ENCODE measurements around the gene ST8SIA5.
"Not testable (repeated sequence)": the region's sequence is repeated elsewhere in the genome, so short reads cannot be mapped to it uniquely, and the experiment has no call there.

The ST8SIA5 gene, protein sequence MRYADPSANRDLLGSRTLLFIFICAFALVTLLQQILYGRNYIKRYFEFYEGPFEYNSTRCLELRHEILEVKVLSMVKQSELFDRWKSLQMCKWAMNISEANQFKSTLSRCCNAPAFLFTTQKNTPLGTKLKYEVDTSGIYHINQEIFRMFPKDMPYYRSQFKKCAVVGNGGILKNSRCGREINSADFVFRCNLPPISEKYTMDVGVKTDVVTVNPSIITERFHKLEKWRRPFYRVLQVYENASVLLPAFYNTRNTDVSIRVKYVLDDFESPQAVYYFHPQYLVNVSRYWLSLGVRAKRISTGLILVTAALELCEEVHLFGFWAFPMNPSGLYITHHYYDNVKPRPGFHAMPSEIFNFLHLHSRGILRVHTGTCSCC

DNA sequence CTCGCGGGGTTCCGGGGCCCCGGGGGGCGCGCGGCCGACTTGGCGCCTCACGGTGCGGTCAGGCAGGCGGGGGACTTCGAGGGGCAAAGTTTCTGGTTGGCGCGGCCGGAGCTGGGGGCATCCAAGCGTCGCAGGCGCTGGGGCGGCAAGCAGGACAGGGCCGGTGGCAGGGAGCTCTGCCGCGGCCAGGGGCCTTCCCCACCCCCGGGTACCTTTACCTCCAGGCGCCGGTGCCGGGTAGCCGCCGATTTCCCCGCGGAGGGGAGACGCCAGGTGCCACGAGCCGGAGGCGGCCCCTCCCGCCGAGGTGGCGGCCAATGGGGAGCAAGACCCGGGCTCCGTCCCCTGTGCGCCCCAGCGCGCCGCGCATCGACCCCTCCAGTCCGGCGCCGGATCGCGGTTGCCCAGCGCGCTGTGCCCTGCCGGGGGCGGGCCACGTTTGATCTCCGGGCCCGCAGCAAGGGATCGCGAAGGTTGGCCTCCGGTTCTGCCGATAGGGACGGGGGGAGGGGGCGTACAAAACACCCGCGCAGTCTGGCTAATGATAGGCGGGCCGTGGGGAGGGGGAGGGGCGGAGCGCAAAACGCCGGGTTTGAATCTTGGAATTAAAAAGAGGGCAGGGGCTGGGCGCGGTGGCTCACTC lies at the start of gene ST8SIA5:
Gene ST8SIA5, minus strand, starts transcription at position 495 of the 643 bp plus-strand sequence. CDS start 545 bp downstream, outside the sequence.
- DNase-seq (ENCODE audit: low read depth in 2 of 3, low spot score in 2 of 3) = no peak

DNA sequence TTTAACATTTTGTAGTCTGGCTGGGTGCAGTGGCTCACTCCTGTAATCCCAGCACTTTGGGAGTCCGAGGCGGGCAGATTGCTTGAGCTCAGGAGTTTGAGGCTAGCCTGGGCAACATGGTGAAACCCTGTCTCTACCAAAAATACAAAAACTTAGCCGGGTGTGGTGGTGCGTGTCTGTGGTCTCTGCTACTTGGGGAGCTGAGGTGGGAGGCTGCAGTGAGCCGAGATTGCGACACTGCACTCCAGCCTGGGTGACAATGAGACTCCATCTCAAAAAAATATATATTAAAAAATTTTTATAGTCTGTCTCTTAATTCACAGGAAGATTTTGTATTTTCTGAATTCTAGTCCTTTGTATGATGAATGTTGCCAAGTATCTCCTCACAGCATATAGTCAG lies 39.1 kb upstream of the ST8SIA5 start:
- not testable (repeated sequence) for DNase-seq (ENCODE audit: low read depth in 2 of 3, low spot score in 2 of 3)

DNA sequence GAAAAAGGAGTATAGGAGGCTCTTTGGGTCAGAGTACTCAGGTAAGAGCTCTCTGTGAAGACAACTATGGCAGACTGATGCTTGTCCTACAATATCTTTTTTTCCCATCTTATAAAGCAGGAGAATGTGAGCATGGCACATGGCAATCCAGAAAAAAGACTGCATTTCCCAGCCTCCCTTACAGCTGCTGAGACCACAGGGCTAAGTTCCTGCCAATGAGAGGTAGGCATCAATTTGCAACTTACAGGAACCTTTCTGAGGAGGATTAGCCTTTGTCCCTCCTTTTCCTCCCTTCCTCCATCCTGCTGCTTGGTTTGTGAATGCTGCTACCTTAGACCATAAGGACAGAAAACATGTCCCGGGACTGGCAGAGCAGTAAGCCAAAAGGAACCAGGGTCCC lies 37.8 kb upstream of the ST8SIA5 start:
- DNase-seq (ENCODE audit: low read depth in 2 of 3, low spot score in 2 of 3) = no peak

DNA sequence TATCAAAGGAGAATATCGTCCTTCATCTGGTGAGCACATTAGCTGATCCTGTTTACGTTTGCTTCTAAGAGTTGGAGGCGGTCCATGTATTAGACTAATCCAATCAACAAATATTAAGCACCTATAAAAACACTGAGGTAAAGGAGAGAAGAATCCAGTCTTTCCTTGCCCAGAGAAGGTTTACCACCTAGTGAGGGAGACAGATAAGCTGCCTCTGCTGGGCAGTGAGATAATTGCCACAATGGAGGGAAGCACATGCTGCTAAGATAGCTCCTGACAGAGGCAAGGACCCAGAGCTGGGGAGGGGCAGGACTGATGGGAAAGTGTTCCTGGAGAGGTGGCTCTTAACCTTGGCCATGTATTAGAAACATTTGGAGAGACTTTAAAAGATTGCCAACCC lies 36.7 kb upstream of the ST8SIA5 start:
- no peak for DNase-seq (ENCODE audit: low read depth in 2 of 3, low spot score in 2 of 3)

DNA sequence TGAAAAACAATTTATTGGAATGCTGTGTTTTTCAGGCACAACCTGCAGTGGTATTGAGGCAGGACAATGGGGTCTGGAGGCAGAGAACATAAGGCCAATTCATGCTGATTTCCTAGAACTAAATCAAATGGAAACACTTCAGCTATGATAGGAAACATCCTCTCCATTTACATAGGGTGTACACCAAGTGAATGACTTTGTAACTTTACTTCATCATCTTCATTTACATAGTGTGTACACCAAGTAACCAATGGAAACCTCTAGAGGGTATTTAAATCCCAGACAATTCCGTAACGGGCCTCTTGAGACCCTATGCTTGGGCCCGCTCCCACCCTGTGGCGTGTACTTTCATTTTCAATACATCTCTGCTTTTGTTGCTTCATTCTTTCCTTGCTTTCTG lies 32.2 kb upstream of the ST8SIA5 start:
- no peak for DNase-seq (ENCODE audit: low read depth in 2 of 3, low spot score in 2 of 3)

DNA sequence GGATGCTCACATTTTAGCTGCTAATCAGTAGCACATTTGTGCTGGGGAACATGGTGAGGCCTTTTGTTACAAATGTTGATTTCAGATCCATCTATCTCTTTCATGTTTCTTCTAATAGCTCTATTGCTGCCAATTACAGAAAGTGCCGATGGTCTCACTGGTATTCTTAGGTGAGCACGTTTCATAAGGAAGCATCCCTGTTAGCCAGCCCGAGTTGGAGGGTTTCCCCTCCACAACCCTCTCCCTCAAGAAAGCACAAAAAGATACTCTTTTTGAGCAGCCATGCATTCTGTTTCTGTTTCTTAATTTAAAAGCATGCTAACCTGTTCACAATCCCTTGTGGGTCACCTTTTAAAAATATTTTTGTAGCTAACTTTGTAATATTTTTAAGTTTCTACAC lies 30.8 kb upstream of the ST8SIA5 start:
- no peak for DNase-seq (ENCODE audit: low read depth in 2 of 3, low spot score in 2 of 3)

DNA sequence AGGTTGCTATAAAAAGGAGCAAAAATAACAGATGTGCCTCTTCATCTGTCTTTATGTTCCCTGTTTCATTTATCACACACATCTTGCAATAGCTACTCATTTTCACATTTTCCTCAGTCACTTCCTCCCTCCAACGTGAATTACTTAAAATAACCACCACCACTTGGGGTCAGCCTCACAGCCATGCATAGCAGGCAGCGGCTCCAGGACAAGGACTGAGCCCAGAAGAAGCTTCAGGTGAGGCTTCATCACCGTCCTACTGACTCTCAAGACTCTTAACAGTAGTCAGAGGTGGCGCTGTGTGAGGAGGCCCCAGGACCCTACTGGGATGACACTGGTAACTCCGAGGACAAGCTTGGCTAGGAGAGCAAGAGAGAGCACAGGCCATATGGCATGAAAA lies 15.5 kb upstream of the ST8SIA5 start:
- no peak for DNase-seq (ENCODE audit: low read depth in 2 of 3, low spot score in 2 of 3)

DNA sequence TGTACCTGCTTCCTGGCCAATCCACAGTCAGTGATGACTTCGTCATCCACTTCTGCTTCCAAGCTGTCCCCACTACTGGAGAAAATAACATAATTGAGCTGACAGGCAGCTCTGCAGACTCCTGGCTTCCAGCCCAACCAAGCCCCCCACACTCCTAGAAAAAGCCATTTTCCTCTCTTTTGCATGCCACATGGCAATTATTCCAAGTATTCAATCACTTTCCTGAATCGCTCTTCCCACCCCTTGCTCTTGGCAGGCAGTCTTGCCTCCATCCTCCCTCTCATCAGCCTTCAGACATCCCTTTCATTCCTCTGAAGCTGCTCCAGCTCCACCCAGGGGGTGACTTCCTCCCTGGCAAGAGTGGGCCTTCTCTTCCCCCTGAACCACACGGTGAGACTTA lies 14.3 kb upstream of the ST8SIA5 start:
- DNase-seq (ENCODE audit: low read depth in 2 of 3, low spot score in 2 of 3) = no peak

DNA sequence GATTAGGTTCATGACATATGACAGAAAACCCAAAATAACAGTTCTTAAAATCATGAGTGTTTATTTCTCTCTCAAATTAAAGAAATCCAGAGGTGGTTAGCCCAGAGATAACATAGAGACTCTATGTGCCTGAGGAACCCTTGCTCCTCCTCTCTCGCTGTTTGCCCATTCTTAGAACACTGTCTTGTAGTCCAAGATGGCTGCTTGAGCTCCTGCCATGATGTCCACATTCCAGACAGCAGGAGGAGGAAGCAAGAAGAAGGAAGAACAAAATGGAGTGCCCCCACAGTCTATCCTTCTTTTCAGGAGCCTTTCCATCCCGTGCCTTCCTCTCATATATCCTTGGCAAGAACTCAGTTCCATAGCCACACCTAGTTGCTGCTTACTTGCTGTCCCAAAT lies 13.9 kb upstream of the ST8SIA5 start:
- no peak for DNase-seq (ENCODE audit: low read depth in 2 of 3, low spot score in 2 of 3)

DNA sequence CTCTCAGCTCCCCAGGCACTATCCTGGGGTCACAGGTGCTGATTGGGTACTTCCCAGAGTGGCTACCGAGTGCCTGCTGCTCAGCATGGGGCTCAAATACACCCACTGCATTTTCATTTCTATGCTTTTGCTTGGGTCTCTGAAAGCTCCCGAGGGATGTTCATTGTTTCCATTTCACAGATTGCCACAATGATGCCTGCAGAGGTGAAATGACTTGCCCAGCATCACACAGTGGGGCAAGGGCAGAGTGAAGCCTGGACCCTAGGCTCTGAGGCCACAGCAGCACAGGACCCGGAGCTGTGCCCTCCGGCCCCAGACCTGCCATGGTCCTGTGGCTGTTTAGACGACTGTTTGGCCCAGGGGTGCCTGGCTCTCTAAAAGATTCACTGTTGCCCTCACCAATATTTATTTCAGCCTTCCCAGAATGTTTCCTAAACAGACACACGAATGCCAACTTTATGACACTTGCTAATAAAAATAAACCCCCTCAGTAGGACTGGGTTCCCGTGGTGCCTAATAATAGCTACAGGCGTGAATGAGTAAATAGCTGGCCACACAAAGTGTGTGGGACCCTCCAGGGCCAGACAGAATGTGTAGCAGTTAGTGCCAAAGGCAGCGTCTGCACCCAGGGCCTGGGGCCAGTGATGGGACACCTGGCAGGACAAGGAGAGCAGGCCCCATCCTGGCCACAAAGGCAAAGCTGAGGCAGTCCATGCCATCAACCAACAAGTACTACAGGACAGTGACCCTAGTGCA lies 11.5 kb upstream of the ST8SIA5 start:
- DNase-seq (ENCODE audit: low read depth in 2 of 3, low spot score in 2 of 3) = no peak

DNA sequence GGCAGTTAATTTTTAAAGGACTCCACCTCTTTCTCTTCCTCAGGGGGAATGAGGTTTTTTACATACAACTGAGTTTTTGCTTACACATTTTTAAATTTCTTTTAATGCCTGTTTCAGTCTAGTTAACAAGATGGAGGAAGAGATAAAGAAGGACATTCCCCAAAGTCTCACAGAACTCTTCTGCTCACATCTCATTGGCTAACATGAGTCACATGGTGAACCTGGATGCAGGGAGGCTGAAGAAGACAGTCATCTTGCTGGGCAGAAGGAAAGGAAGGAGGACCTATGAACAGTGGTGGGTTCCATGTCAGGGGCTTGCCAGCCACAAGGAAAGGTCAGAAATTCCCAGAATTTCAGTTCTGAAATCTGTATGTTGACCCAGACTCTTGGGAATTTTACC lies 10.4 kb upstream of the ST8SIA5 start:
- DNase-seq (ENCODE audit: low read depth in 2 of 3, low spot score in 2 of 3) = no peak

DNA sequence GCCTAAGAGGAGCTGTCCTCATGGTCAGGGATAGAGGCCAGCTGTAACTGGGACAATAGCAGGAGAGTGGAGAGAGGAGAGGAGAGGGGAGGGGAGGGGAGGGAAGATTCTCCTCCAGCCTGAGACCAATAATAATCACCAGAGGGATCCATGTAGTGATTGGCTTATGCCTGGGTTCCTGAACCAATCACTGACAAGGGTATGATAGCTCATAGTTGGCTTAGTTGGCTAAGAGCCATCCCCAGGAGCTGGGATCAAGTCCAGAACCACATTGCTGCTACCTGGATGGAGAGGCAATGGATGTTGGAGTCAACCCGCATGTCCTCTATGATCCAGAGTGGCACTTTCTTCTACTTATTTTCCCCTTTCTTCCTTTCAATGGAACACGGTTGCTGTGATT lies 7.7 kb upstream of the ST8SIA5 start:
- DNase-seq (ENCODE audit: low read depth in 2 of 3, low spot score in 2 of 3) = no peak

DNA sequence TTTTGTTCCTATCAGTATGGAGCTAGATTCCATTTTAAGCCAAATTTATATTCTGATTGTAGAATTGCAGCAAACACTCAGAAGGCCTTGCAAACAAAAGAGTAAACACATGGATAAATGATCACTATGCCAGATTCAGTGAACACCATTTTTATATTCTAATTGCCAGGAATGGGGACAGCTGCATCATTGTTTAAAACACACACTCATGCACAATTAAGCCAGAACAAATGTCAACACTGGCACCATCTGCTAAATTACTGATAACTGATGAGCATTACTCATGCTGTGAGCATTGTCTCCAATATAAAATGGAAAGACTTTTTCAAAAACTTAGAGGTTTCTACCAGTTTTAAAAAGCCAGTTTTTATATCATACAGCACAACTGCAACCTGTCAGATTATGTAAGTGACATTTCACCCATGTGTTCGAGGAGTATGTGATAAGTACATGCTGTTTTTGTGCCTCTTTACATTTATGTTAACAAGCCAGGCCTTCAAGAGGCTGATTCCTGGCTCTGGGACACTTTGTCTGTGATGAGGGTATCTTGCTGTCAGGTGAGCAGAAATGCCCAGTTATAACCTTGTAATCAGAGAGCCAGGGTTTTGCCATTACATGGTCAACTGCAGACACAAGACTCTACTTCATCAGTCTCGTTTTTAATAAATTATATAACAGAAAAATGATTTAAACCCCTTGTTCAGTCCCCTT lies 4.4 kb upstream of the ST8SIA5 start:
- DNase-seq (ENCODE audit: low read depth in 2 of 3, low spot score in 2 of 3) = no peak

DNA sequence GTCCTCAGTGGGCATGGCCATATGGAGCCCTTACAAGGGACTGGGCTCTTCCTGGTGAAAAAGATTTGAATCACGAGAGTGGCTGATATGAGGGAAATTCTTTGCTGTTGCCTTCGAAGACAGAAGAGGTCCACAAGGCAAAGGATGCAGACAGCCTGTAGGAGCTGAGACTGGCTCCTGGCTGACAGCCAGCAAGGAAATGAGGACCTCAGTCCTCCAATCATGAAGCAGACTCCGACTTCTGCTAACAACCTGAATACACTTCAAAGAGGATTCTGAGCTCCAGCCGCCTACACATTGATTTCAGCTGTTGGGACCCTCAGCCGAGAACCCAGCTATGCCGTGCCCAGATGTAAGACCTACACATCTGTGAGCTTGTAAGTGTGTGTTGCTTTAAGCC lies 3.0 kb upstream of the ST8SIA5 start:
- DNase-seq (ENCODE audit: low read depth in 2 of 3, low spot score in 2 of 3) = no peak

DNA sequence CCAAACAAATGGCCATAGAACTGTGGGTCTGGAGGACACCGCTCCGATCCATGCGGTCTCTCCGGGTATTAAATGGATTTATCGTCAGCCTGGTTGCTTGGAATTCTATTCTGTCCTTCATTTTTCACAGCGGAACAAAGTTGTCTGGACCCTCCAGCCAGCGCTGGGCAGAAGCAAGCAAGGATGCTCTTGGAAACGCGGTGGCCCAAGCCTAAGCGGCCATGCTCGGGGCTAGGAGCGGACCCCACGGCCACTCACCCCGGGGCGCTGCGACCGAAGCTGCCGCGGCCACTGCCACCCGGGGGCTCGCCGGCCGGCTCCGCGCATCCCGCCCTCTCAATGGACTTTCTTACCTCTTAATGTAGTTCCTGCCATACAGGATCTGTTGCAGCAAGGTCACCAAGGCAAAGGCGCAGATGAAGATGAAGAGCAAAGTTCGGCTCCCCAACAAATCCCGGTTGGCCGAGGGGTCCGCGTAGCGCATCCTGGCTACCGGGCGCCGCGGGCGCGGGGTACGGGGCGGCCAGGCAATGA lies 761 bp downstream of the ST8SIA5 start:
- DNase-seq (ENCODE audit: low read depth in 2 of 3, low spot score in 2 of 3) = no peak

DNA sequence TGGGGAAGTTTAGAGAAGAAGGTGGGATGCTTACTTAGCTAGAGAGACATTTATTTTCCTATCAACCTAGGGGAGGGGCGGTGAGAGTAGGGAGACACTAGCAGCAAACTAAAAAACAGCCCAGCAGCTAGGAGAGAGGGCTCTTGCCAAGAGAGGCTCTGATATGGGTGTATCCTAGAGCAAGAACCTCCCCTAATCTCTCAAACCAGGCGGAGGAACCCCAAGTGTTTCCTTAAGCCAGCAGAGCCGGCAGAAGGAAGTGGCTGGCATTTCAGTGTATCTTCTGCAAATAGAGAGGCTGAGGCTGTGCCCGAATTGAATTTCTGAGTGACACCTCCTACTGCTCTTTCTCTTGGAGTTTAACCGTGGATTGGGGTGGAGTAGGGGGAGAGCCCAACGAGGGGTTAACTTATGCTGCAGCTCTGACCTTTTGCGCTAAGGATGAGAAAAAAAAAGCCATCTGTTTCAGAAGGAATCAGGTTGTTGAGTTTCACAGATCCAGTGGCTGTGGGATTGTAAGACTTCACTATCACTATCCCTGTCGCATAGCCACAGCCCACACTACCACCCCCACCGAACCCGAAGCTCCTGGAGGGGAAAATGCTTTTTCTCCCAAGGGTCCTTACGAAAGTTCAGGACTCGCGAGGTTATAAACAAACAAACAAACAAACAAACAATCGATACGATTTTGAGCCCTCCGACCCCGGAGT lies 1.4 kb downstream of the ST8SIA5 start:
- no peak for DNase-seq (ENCODE audit: low read depth in 2 of 3, low spot score in 2 of 3)

DNA sequence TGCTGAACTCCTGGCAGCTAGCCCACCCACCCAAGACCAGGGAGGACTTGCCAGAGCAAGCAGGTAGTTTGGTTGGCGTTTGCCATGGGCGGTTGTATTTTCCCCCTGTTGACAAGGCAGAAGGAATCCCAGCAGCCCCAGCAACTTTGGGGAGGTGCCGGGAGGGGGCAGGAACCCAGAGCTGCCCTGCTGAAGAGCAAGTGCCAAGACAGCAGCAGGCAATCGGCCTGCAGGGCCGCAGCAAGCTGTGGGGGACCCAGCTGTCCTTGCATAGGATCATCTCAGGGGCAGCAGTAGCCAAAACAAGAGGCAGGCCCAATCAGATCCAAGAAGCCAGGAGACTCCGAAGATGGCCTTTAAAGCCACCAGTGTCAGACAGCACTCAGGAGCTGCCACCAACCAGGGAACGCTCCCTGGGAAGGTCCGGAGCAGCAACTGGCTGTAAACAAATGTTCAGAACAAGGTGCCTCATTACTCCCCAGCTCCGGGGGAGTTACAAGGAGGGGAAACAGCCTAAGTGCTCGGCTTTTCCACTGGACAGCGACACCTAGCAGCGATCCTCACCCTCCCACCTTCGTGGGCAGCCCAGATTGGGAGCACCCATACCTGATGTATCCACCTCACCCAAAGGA lies 2.1 kb downstream of the ST8SIA5 start:
- DNase-seq (ENCODE audit: low read depth in 2 of 3, low spot score in 2 of 3) = no peak

DNA sequence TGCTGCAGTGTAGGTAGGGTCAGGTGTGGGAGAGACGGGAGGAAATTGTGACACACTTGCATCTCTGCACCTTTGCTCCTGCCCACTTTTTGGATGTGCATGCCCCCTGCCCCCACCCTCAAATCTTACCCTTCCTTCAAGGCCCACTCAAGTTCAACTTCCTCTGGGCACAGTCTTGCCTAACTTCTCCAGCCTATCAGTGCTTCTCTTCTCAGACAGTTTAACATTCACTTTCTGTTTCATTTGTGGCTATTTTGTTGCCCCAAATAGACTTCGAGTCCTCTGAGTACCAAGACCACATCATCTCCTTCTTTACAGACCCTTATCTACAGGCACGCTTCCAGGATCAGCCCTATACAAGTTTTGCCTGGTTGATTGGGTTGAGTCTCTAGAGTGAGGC lies 2.7 kb downstream of the ST8SIA5 start:
- no peak for DNase-seq (ENCODE audit: low read depth in 2 of 3, low spot score in 2 of 3)

DNA sequence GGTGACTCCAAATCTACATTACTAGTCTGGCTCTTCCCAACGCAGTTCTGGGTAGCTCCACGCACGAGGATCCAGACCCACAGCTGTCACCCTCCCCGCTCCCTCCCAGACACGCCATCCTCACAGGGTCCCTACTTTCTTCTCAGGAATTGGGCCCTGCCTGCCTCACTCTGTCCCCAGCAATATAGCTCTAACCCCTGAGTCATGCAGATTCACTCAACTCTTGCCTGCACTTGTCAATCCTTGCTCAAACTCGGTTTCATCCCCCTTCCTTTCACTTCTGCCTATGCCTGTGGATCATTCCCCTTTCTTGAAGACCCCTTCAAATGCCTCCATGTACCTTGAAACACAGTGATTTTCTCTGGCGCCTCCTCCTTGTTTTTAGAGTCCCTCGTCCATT lies 5.0 kb downstream of the ST8SIA5 start:
- no peak for DNase-seq (ENCODE audit: low read depth in 2 of 3, low spot score in 2 of 3)

DNA sequence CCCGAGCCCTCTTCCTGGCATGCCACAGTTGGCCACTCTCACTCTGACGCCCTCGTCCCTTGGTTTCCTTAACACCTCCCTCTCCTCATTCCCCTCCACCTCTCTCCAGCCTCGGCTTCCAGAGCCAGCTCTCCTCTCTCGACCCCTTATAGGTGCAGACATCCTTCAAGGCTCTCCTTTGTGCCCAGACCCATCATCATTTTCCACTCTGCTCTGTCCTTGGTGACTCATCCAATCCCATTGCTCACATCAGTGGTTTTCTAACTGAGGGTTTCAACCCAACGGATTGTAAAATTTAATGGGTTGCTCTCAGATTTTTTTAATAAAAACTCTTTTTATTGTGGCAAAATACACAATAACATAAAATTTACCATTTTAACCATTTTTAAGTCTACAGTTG lies 6.2 kb downstream of the ST8SIA5 start:
- DNase-seq (ENCODE audit: low read depth in 2 of 3, low spot score in 2 of 3) = no peak
